NCI-H2196 treated with DMSO at 0.1 percent for 48 hours (cell line): Measurements from ENCODE around the gene ZNF280B.

Source experiments
- DNase-seq: peaks from one replicate; lab custom pipeline; 2025; ENCODE audit not compliant: unreplicated experiment; lab: John Stamatoyannopoulos, UW

ZNF280B gene

GRCh38 chr22:22508274-22509176 is at the start of gene ZNF280B:
ZNF280B (minus strand) TSS chr22:22508742; CDS start chr22:22489398, 19,344 bp downstream.
- DNase-seq = peak; percentile 36

- DNase-seq = no peak
These were observed 48.7 kb upstream of the ZNF280B start for GRCh38 chr22:22556995-22557925.

- no peak for DNase-seq
These were observed 48.0 kb upstream of the ZNF280B start for GRCh38 chr22:22556578-22556977.

GRCh38 chr22:22555596-22555995 is 47.1 kb upstream of the ZNF280B start:
- DNase-seq = no peak

GRCh38 chr22:22554587-22555284 is 46.2 kb upstream of the ZNF280B start:
- DNase-seq = no peak

- no peak for DNase-seq
These were observed 45.4 kb upstream of the ZNF280B start for GRCh38 chr22:22553735-22554586.

GRCh38 chr22:22553141-22553540 is 44.6 kb upstream of the ZNF280B start:
- DNase-seq = no peak

GRCh38 chr22:22552630-22553029 is 44.1 kb upstream of the ZNF280B start:
- no peak for DNase-seq

GRCh38 chr22:22550789-22551434 is 42.4 kb upstream of the ZNF280B start:
- DNase-seq = no peak

GRCh38 chr22:22548910-22549309 is 40.4 kb upstream of the ZNF280B start:
- no peak for DNase-seq

- DNase-seq = no peak
These were observed 39.8 kb upstream of the ZNF280B start for GRCh38 chr22:22548317-22548716.

- DNase-seq = no peak
These were observed 39.3 kb upstream of the ZNF280B start for GRCh38 chr22:22547692-22548300.

GRCh38 chr22:22547226-22547625 is 38.7 kb upstream of the ZNF280B start:
- no peak for DNase-seq

GRCh38 chr22:22546490-22546889 is 37.9 kb upstream of the ZNF280B start:
- DNase-seq = no peak

- DNase-seq = no peak
These were observed 36.5 kb upstream of the ZNF280B start for GRCh38 chr22:22545084-22545483.

- no peak for DNase-seq
These were observed 29.9 kb upstream of the ZNF280B start for GRCh38 chr22:22538226-22538989.

- no peak for DNase-seq
These were observed 28.4 kb upstream of the ZNF280B start for GRCh38 chr22:22536916-22537315.

- DNase-seq = no peak
These were observed 28.0 kb upstream of the ZNF280B start for GRCh38 chr22:22536515-22536914.

GRCh38 chr22:22535662-22536061 is 27.1 kb upstream of the ZNF280B start:
- no peak for DNase-seq
